WTC11 (cell line): ENCODE data around the gene SLC11A2. TPM values are rescaled to one million over a fixed set of nuclear protein-coding genes. Genes with fewer than 3 reads are reported as not detected.

Experiments used
- ATAC-seq: fragments of 200-7000 bp; cut with Tn5 transposase; 2 replicates; pipeline ENCODE4 v1.10.0; 2021; ENCODE audit warnings: mild to moderate bottlenecking, moderate library complexity
- CTCF ChIA-PET: fragments of 300-600 bp; sonication (Branson Sonifier 250); formaldehyde crosslinking; loops from one replicate; lab custom pipeline; 2021; ENCODE audit warnings: antibody characterized with exemption; lab: Charles Lee
- POLR2A ChIA-PET: fragments of 350-600 bp; sonication (Branson Sonifier 250); formaldehyde crosslinking; loops from one replicate; lab custom pipeline; 2021; ENCODE audit warnings: antibody characterized with exemption; lab: Charles Lee
- DNase-seq: peaks from one replicate; pipeline ENCODE4 v3.0.0; 2021; ENCODE audit warnings: low spot score
- H3K27ac Mint-ChIP-seq: 2 replicates; pipeline ENCODE4 v1.8.0; 2021; ENCODE audit warnings: mixed read lengths
- H3K27me3 Mint-ChIP-seq: 2 replicates; pipeline ENCODE4 v1.8.0; 2021; ENCODE audit warnings: low read depth, mild to moderate bottlenecking, moderate library complexity, mixed read lengths
- H3K36me3 Mint-ChIP-seq: 2 replicates; pipeline ENCODE4 v1.8.0; 2021; ENCODE audit warnings: mixed read lengths
- H3K4me1 Mint-ChIP-seq: 2 replicates; pipeline ENCODE4 v1.8.0; 2022; ENCODE audit warnings: mixed read lengths
- H3K4me3 Mint-ChIP-seq: 2 replicates; pipeline ENCODE4 v1.8.0; 2021; ENCODE audit warnings: mild to moderate bottlenecking, moderate library complexity, mixed read lengths
- H3K9me3 Mint-ChIP-seq: 2 replicates; pipeline ENCODE4 v1.8.0; 2021; ENCODE audit warnings: mixed read lengths
- AR ChIP-seq: fragments of 250-450 bp; sonication (Bioruptor Pico); IDR thresholded peaks from 2 replicates; pipeline ENCODE4 v1.9.0; 2021; ENCODE audit warnings: mild to moderate bottlenecking
- ARID4B ChIP-seq: sonication (generic); formaldehyde crosslinking; IDR thresholded peaks from 2 replicates; pipeline ENCODE4 v1.8.0; 2023; ENCODE audit warnings: missing genetic modification reagents, mild to moderate bottlenecking, borderline replicate concordance
- CREM ChIP-seq: sonication (generic); formaldehyde crosslinking; IDR thresholded peaks from 2 replicates; pipeline ENCODE4 v1.8.1; 2022; ENCODE audit warnings: mild to moderate bottlenecking, missing genetic modification reagents, moderate library complexity
- ELF4 ChIP-seq: sonication (generic); formaldehyde crosslinking; IDR thresholded peaks from 2 replicates; pipeline ENCODE4 v1.8.1; 2022; ENCODE audit warnings: low read depth, mild to moderate bottlenecking, moderate library complexity, missing genetic modification reagents
- ETV6 ChIP-seq: sonication (generic); formaldehyde crosslinking; IDR thresholded peaks from 2 replicates; pipeline ENCODE4 v1.8.1; 2022; ENCODE audit warnings: mild to moderate bottlenecking, missing genetic modification reagents
- FOXJ3 ChIP-seq: sonication (generic); formaldehyde crosslinking; IDR thresholded peaks from 2 replicates; pipeline ENCODE4 v1.9.0; 2021; ENCODE audit warnings: missing genetic modification reagents, mild to moderate bottlenecking, borderline replicate concordance
- GABPB1 ChIP-seq: sonication (generic); formaldehyde crosslinking; IDR thresholded peaks from 2 replicates; pipeline ENCODE4 v1.8.1; 2023; ENCODE audit warnings: mild to moderate bottlenecking, missing genetic modification reagents
- GRHL2 ChIP-seq: fragments of 250-450 bp; sonication (Bioruptor Pico); IDR thresholded peaks from 2 replicates; pipeline ENCODE4 v1.8.0; 2022; ENCODE audit warnings: mild to moderate bottlenecking, moderate library complexity; ENCODE audit not compliant: insufficient replicate concordance, severe bottlenecking
- JUN ChIP-seq: sonication (generic); formaldehyde crosslinking; IDR thresholded peaks from 2 replicates; pipeline ENCODE4 v1.8.0; 2023; ENCODE audit warnings: mild to moderate bottlenecking, missing genetic modification reagents
- KAT7 ChIP-seq: sonication (generic); formaldehyde crosslinking; IDR thresholded peaks from 2 replicates; pipeline ENCODE4 v1.8.1; 2023; ENCODE audit warnings: missing genetic modification reagents, mild to moderate bottlenecking, borderline replicate concordance
- MAX ChIP-seq: sonication (generic); formaldehyde crosslinking; IDR thresholded peaks from 2 replicates; pipeline ENCODE4 v1.8.0; 2022; ENCODE audit warnings: mild to moderate bottlenecking, missing genetic modification reagents
- MYBL2 ChIP-seq: sonication (generic); formaldehyde crosslinking; IDR thresholded peaks from 2 replicates; pipeline ENCODE4 v1.8.1; 2023; ENCODE audit warnings: mild to moderate bottlenecking, moderate library complexity, missing genetic modification reagents
- NFATC4 ChIP-seq: fragments of 250-450 bp; sonication (Bioruptor Pico); IDR thresholded peaks from 2 replicates; pipeline ENCODE4 v1.9.0; 2021; ENCODE audit warnings: mild to moderate bottlenecking
- PRRX2 ChIP-seq: fragments of 250-450 bp; sonication (Bioruptor Pico); IDR thresholded peaks from 2 replicates; pipeline ENCODE4 v1.8.0; 2021; ENCODE audit warnings: mild to moderate bottlenecking
- RELA ChIP-seq: sonication (generic); formaldehyde crosslinking; IDR thresholded peaks from 2 replicates; pipeline ENCODE4 v1.8.1; 2022; ENCODE audit warnings: missing genetic modification reagents, mild to moderate bottlenecking, borderline replicate concordance
- SMAD3 ChIP-seq: sonication (generic); formaldehyde crosslinking; IDR thresholded peaks from 2 replicates; pipeline ENCODE4 v1.8.0; 2022; ENCODE audit warnings: missing genetic modification reagents, mild to moderate bottlenecking, borderline replicate concordance
- TEAD4 ChIP-seq: sonication (generic); formaldehyde crosslinking; IDR thresholded peaks from 2 replicates; pipeline ENCODE4 v1.8.0; 2022; ENCODE audit warnings: mild to moderate bottlenecking, missing genetic modification reagents
- USF2 ChIP-seq: sonication (generic); formaldehyde crosslinking; IDR thresholded peaks from 2 replicates; pipeline ENCODE4 v1.8.1; 2023; ENCODE audit warnings: mild to moderate bottlenecking, missing genetic modification reagents, moderate library complexity
- ZBTB21 ChIP-seq: sonication (generic); formaldehyde crosslinking; IDR thresholded peaks from 2 replicates; pipeline ENCODE4 v1.8.1; 2023; ENCODE audit warnings: mild to moderate bottlenecking, missing genetic modification reagents, borderline replicate concordance
- ZNF138 ChIP-seq: sonication (generic); formaldehyde crosslinking; conservative IDR thresholded peaks from 2 replicates; pipeline ENCODE4 v1.8.1; 2022; ENCODE audit warnings: mild to moderate bottlenecking, moderate library complexity, missing genetic modification reagents
- ZNF532 ChIP-seq: fragments of 250-450 bp; sonication (Bioruptor Pico); IDR thresholded peaks from 2 replicates; pipeline ENCODE4 v1.9.0; 2021; ENCODE audit warnings: mild to moderate bottlenecking, borderline replicate concordance
- total RNA-seq: library from RNA; stranded (reverse); gene quantifications from 3 replicates; pipeline ENCODE4 v1.2.3, GENCODE V29; 2021

SLC11A2 gene
- total RNA-seq, 1 experiment from 2014 or later: 58.0 TPM

GRCh38 chr12:51071663-51072062, 45.5 kb upstream of the SLC11A2 start:
- H3K27ac Mint-ChIP-seq: no peak overlapping the region

GRCh38 chr12:51070004-51070403, 43.8 kb upstream of the SLC11A2 start:
- no peak for ATAC-seq
- H3K4me1 Mint-ChIP-seq: no peaks in the 10 kb centered on the region
- no peak overlapping the region for H3K4me3 Mint-ChIP-seq
- no peak for DNase-seq
- TF ChIP-seq JUN (no peak), NFATC4 (CRISPR knock-in tag) (no peak), GABPB1 (CRISPR knock-in tag) (peak; percentile 96), CREM (CRISPR knock-in tag) (no peak)
- H3K9me3 Mint-ChIP-seq: no peaks in the 10 kb centered on the region
- POLR2A ChIA-PET: no interaction called here
- CTCF ChIA-PET: no interaction called here
- no peaks in the 10 kb centered on the region for H3K27me3 Mint-ChIP-seq
- peak overlapping the region; percentile 10; the same call in 1 of the 2 replicates for H3K27ac Mint-ChIP-seq
- peaks cover 64% of the 10 kb centered on the region for H3K36me3 Mint-ChIP-seq

More at GRCh38 chr12:51071663-51072062, 45.5 kb upstream of the SLC11A2 start:
- no peaks in the 10 kb centered on the region for H3K27me3 Mint-ChIP-seq
- H3K9me3 Mint-ChIP-seq: no peaks in the 10 kb centered on the region
- no peak for ATAC-seq
- TF ChIP-seq ZBTB21 (CRISPR knock-in tag): no peak
- TF ChIP-seq CREM (CRISPR knock-in tag): no peak
- no peak for TF ChIP-seq MAX (CRISPR knock-in tag)
- TF ChIP-seq SMAD3 (CRISPR knock-in tag): no peak
- TF ChIP-seq TEAD4: no peak
- TF ChIP-seq KAT7: no peak
- no peak for TF ChIP-seq NFATC4 (CRISPR knock-in tag)
- no peak for TF ChIP-seq AR (CRISPR knock-in tag)
- TF ChIP-seq RELA: no peak
- H3K4me3 Mint-ChIP-seq: no peak overlapping the region
- H3K36me3 Mint-ChIP-seq: peaks cover 52% of the 10 kb centered on the region
- no peak for DNase-seq
- ChIA-PET POLR2A (no interaction called here), CTCF (no interaction called here)
- no peaks in the 10 kb centered on the region for H3K4me1 Mint-ChIP-seq

- Mint-ChIP-seq H3K4me3 (no peak overlapping the region), H3K36me3 (peaks cover 67% of the 10 kb centered on the region), H3K4me1 (no peaks in the 10 kb centered on the region), H3K27ac (no peak overlapping the region), H3K27me3 (no peaks in the 10 kb centered on the region), H3K9me3 (no peaks in the 10 kb centered on the region)
- DNase-seq (no peak), ATAC-seq (no peak)
- ChIA-PET CTCF (no interaction called here), POLR2A (no interaction called here)
- TF ChIP-seq ZNF532 (no peak), ZNF138 (CRISPR knock-in tag) (no peak), ARID4B (CRISPR knock-in tag) (no peak), PRRX2 (CRISPR knock-in tag) (no peak), MYBL2 (no peak), FOXJ3 (no peak), ELF4 (CRISPR knock-in tag) (no peak), GRHL2 (no peak), SMAD3 (CRISPR knock-in tag) (no peak), ETV6 (CRISPR knock-in tag) (no peak), USF2 (CRISPR knock-in tag) (no peak)
Observed at GRCh38 chr12:51067771-51068170, 41.6 kb upstream of the SLC11A2 start.
